ENCODE measurements around the gene CYFIP2.

The CYFIP2 gene

DNA sequence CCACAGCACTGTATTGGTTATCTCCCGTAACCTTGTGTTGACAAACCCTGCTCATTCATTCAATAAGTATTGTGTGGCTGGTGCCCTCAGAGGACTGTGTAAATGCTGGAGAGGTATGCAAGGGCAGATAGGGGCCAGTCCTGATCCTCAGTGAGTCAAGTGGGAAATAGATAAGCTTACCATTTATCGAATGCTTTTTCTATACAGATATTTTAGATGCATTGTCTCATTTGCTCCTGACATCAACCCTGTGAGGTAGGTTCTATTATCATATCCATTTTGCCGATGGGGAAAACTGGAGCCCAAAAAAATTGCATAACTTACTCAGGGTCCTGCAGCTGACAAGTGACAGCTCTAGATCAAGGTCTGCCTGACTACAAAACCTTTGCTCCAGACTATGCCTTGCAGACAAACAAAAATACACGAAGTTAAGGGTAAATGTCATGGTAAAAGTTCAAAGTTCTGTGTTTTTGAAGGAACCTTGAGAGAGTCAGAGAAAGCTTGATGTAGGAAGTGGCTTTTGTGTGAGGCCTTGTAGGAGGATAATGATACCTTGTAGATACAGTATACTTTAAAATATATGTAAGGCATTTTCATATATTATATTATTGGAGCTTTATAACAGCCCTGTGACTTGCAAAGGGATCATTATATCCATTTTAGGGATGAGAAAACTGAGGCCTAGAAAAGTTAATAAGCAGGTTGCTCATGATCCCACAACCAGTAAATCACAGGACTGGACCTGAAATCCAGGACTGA, 22.7 kb downstream of the CYFIP2 start:
- no peak for DNase-seq (ENCODE audit: low spot score)

DNA sequence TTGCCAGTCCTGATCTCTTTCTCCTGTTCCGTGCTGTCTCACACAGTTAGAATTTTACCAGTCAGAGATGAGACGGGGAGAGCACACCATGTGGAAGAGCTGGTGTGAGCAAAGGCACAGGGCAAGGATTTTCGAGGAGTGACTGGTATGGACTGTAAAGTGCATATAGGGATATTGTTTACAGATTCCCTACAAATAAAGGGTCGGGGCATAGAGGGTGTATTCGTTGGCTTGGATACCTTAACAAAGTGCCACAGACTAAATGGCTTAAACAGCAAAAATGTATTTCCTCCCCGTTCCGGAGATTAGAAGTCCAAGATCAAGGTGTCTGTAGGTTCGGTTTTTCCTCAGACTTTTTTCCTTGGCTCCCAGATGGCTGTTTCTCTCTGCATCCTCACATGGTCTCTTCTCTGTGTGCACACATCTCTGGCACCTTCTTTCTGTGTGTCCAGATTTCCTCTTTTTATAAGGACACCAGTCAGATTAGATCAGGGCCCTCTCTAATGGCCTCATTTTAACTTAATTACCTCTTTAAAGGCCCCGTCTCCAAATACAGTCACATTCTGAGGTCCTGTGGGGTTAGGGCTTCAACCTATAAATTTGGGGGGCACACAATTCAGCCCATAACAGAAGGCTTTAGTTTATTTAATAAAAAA, 23.4 kb downstream of the CYFIP2 start:
- no peak for DNase-seq (ENCODE audit: low spot score)

DNA sequence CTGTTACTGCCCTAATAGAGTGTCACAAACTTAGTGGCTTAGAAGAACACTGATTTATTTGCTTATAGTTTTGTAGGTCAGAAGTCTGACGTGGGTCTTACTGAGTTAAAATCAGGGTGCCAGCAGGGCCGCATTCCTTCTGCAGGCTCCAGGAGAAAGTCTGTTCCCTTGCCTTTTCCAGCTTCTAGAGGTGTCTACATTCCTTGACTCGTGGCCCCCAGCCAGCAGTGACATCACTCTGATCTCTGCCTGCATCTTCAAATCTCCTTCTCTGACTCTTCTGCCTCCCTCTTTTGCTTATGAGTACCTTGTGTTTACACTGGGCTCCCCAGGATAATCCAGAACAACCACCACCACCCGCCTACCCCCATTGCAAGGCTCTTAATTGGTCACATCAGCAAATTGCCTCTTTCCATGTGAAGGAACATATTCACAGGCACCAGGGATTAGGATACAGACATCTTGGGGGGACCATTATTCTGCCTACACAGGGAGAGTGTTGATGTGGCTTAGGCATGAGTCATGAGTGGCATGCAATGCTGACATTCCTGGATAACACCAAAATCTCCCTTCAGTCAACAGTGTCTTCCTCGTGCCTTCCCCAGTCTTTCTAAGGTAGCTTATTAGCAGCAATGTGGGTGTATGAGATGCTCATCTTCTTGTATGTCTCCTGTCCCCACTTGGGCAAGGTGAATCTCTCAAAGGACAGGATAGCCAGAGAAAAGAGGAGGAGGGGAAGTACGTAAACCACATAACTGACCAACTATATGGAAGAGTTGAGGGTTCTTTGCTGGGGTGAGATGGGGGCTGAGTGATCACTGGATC, 24.4 kb downstream of the CYFIP2 start:
- no peak for DNase-seq (ENCODE audit: low spot score)

DNA sequence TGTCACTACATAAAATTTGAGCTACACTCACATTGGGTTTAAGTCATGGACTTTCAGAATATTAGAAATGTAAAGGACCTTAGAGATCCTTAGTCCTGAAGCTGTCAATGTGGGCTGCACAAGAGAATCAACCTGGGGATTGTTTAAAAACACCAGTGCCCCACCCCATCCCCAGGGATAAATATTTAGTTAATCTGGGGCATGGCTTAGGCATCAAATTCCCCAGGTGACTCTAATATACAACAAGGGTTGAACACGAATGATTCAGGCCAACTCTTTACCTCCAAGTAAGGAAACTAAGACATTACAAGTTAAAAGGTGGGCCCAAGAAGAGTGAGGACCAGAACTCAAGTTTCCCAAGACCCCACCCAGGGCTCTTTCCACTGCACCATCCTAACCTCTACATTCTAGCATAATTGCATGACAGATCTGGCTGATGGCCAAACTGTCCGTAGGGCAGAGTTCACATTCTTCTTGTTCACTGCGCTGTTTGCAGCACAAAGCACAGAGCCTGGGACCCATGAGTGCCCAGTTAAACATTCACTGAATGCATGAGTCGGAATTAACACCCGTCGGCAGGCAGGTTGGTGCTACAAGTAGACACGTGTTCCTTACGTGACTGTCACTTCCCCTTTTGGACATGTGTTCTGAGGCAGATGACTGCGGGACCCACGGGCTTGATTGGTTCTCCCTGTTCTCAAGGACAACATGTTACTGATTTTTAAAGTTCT, 25.2 kb downstream of the CYFIP2 start:
- DNase-seq (ENCODE audit: low spot score): no peak

DNA sequence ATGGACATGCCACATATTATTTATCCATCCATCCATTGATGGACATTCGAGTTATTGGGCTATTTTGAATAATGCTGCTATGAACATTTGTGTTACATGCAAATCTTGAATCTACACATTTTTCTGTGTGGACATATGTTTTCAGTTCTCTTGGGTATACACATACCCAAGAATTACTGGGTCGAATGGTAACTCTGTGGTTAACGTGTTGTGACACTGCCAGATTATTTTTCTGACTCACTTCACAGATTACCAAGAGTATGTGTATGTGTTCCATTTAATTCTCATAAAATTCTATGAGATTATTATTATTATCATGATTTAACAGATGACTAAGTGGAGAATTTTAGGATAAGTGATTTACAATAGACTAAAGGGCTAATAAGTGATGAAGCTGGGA, 26.7 kb downstream of the CYFIP2 start:
- DNase-seq (ENCODE audit: low spot score): no peak

DNA sequence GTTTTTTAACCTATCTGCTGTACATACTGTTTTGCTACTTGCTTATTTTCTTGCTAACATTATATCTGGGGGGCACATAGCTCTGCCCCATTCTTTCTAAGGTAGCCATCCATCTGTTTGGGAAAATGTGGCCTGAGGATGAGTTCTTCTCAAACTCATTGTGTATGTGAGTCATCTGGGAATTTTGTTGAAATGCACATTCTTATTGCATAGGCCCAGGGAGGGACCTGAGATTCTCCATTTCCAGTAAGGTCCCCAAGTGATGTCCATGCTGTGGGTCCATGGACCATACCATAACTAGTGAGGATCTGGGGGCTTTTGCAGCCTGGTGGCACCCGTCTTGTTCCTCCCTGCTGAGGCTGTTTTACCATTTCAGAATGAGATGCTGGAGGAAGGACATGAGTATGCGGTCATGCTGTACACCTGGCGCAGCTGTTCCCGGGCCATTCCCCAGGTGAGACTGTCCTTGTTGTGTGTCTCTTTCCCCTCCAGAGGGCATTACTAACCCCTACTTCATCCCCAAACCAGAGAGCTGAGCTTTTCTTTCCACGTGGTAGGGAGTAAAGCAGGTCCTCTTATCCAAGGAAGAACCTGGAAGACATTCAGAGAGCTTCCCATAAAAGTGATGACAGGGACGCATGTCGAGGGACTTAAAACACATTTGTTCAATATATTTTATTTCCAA, 28.6 kb downstream of the CYFIP2 start:
- no peak for DNase-seq (ENCODE audit: low spot score)

- DNase-seq (ENCODE audit: low spot score): no peak
Observed at GRCh38 chr5:157295247-157295646, 29.3 kb downstream of the CYFIP2 start.

GRCh38 chr5:157300564-157300963, 34.6 kb downstream of the CYFIP2 start:
- no peak for DNase-seq (ENCODE audit: low spot score)

DNA sequence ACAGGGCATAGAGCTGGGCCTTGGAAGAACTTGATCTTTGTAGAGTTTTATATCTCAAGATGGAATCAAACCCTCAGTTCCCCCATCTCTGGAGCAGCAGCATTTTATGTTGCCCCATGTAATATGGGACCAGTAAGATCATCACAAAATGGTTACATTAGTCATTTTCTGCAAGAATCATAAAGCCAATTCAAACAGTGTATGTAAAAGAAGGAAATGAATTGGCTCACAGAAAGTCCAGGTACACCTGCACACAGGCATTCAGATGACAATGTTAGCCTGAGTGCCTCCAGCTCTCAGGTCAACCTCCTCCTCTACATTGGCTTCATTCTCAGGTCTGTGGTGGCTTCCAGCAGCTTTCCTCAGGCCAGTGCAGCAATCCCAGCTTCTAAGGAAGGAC, 35.1 kb downstream of the CYFIP2 start:
- DNase-seq (ENCODE audit: low spot score): no peak

- DNase-seq (ENCODE audit: low spot score): no peak
Observed at GRCh38 chr5:157303023-157303422, 37.1 kb downstream of the CYFIP2 start.

GRCh38 chr5:157303667-157304327, 37.9 kb downstream of the CYFIP2 start:
- DNase-seq (ENCODE audit: low spot score): peak; percentile 38

DNA sequence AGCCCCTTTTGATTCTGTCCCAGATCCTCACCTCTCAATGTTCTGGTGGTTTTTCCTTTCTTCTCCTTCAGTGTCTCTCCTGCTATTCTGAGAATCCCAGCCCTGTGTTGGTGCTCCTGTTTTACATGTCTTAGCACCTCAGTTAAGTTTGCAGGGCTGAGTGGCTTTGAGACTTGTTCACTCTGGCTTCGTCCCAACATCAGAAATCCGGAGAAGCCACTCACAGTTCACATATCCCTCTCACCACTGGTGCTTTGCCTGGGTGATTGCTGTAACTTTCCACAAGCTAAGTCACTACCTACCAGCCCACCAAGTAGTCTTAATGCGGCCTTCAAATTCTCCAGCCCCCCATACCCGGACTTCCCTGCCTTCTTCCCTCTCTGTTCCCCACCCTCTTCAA, 40.2 kb downstream of the CYFIP2 start:
- no peak for DNase-seq (ENCODE audit: low spot score)

- no peak for DNase-seq (ENCODE audit: low spot score)
Observed at GRCh38 chr5:157306692-157307471, 41.0 kb downstream of the CYFIP2 start.

DNA sequence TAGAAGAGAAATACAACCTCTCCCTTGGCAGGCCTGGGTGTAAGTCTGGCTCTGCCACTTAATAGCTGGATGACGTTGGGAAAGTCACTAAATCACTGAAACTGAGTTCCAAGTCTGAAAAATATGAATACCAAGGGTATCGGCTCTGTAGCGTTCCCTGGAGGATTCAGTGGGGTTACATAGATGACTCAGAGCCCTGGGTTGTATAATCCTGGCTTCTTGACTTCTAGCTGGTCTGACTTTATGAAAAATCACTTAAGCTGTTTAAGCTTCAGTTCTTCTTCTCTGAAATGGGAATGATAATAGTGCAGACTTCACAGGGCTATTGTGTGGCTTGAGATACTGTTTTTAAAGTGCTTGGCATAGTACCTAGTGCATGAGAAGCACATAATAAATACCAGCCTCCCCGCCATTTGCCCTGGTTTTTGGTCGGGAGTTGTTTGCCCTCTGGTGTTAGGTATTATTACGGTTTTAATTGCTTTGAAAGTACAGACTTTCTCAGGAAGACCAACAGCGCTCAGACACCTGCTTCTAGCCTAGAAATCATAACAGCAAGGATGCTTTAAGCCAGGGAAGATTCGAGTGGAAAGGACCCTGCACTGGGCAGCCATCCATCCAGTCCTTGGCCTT, 43.0 kb downstream of the CYFIP2 start:
- DNase-seq (ENCODE audit: low spot score): no peak

- DNase-seq (ENCODE audit: low spot score): no peak
Observed at GRCh38 chr5:157309796-157310195, 43.9 kb downstream of the CYFIP2 start.

GRCh38 chr5:157311595-157311994, 45.7 kb downstream of the CYFIP2 start:
- DNase-seq (ENCODE audit: low spot score): no peak

- DNase-seq (ENCODE audit: low spot score): peak; percentile 64
Observed at GRCh38 chr5:157312492-157312891, 46.6 kb downstream of the CYFIP2 start.

DNA sequence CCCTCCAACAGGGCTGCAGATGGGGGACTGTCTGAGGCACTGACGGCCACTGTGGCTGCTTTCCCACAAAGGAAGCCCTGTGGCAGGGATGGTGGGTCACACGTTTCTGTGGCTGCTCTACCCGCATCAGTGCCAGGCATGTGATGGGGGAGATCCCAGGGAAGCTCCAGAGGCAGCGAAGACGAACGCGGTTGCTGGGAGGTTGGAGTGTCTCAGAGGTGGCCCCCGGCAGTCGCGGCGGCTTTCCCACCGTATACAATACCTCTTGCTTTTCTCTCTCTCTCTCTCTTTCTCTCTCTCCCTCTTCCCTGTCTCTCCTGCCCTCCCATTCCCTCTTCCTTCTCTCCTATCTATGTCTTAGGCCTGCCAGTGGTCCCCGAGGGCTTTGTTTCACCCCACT, 56.7 kb downstream of the CYFIP2 start:
- DNase-seq (ENCODE audit: low spot score): no peak

GRCh38 chr5:157323107-157323706, 57.3 kb downstream of the CYFIP2 start:
- DNase-seq (ENCODE audit: low spot score): no peak

All from activated CD4-positive, alpha-beta T cell treated with anti-CD3 and anti-CD28 coated beads, Interleukin-2, Interleukin-4, amounts not matched to agents 100 ng/mL and 50 ng/mL, durations not matched to agents 16 hours and 8 hours (primary cell).